NCI-H460 (cell line): Measurements from ENCODE around the gene GLRX. TPM values are rescaled to one million over a fixed set of nuclear protein-coding genes. Genes with fewer than 3 reads are reported as not detected.
"Not testable (repeated sequence)": the region's sequence is repeated elsewhere in the genome, so short reads cannot be mapped to it uniquely, and the experiment has no call there.

Source experiments
- DNase-seq: peaks from one replicate; pipeline ENCODE4 v3.0.0-alpha.2; 2016; ENCODE audit warnings: low read depth; ENCODE audit errors: extremely low read depth
- polyA plus RNA-seq: library from polyadenylated mRNA; depleted of rRNA; stranded (reverse); fragments of >200 nt; gene quantifications from 2 replicates; pipeline ENCODE4 v1.2.3, GENCODE V29; 2014; cell fraction: nucleus; rRNA removed
- total RNA-seq: library from RNA; depleted of rRNA; stranded (reverse); fragments of >200 nt; shearing (Covaris generic); gene quantifications from 2 replicates; pipeline ENCODE4 v1.2.3, GENCODE V29; 2014; rRNA removed

GLRX gene
- total RNA-seq: 352 and 470 TPM in 2 replicates
- polyA plus RNA-seq: 176 and 194 TPM in 2 replicates

GRCh38 chr5:95822542-95823181 is at the start of gene GLRX:
Gene GLRX, minus strand, starts transcription at chr5:95822726. Its CDS starts 64 bp downstream, at chr5:95822662.
- peak; percentile 95 for DNase-seq

GRCh38 chr5:95871146-95871806 is 48.8 kb upstream of the GLRX start:
- no peak for DNase-seq

- no peak for DNase-seq
Observed at GRCh38 chr5:95870105-95870672, 47.7 kb upstream of the GLRX start.

- not testable (repeated sequence) for DNase-seq
Observed at GRCh38 chr5:95869173-95869855, 46.8 kb upstream of the GLRX start.

- no peak for DNase-seq
Observed at GRCh38 chr5:95868136-95868535, 45.6 kb upstream of the GLRX start.

GRCh38 chr5:95866435-95867040 is 44.0 kb upstream of the GLRX start:
- no peak for DNase-seq

GRCh38 chr5:95864944-95865504 is 42.5 kb upstream of the GLRX start:
- DNase-seq: peak; percentile 92

- DNase-seq: no peak
Observed at GRCh38 chr5:95864456-95864855, 41.9 kb upstream of the GLRX start.

- DNase-seq: peak; percentile 86
Observed at GRCh38 chr5:95863383-95863757, 40.8 kb upstream of the GLRX start.

- DNase-seq: peak; percentile 80
Observed at GRCh38 chr5:95862671-95863382, 40.3 kb upstream of the GLRX start.

GRCh38 chr5:95861864-95862561 is 39.5 kb upstream of the GLRX start:
- peak; percentile 73 for DNase-seq

GRCh38 chr5:95861221-95861863 is 38.8 kb upstream of the GLRX start:
- DNase-seq: peak; percentile 99

GRCh38 chr5:95859661-95860060 is 37.1 kb upstream of the GLRX start:
- no peak for DNase-seq

GRCh38 chr5:95858661-95859595 is 36.4 kb upstream of the GLRX start:
- DNase-seq: peak; percentile 100

GRCh38 chr5:95858023-95858461 is 35.5 kb upstream of the GLRX start:
- no peak for DNase-seq

GRCh38 chr5:95857185-95857945 is 34.8 kb upstream of the GLRX start:
- DNase-seq: no peak

GRCh38 chr5:95856501-95856981 is 34.0 kb upstream of the GLRX start:
- DNase-seq: no peak
